Progenitor cell of endocrine pancreas (in vitro differentiated cells): ENCODE measurements around the gene UBR3. TPM values are rescaled to one million over a fixed set of nuclear protein-coding genes. Genes with fewer than 3 reads are reported as not detected.

Experiments
- DNase-seq: peaks from one replicate; pipeline ENCODE4 v3.0.0; 2021; ENCODE audit warnings: low spot score; ENCODE audit not compliant: unreplicated experiment
- H3K27ac Mint-ChIP-seq: 2 replicates; pipeline ENCODE4 v1.8.0; 2021; ENCODE audit warnings: mild to moderate bottlenecking, moderate library complexity, mixed read lengths
- H3K27me3 Mint-ChIP-seq: 2 replicates; pipeline ENCODE4 v1.8.0; 2021; ENCODE audit warnings: mixed read lengths
- H3K36me3 Mint-ChIP-seq: 2 replicates; pipeline ENCODE4 v1.8.0; 2022; ENCODE audit warnings: mixed read lengths; ENCODE audit not compliant: insufficient read depth
- H3K4me1 Mint-ChIP-seq: 2 replicates; pipeline ENCODE4 v1.8.0; 2021; ENCODE audit warnings: low read depth, mixed read lengths
- H3K4me3 Mint-ChIP-seq: 2 replicates; pipeline ENCODE4 v1.8.0; 2021; ENCODE audit warnings: low read depth, mild to moderate bottlenecking, moderate library complexity, mixed read lengths
- H3K9me3 Mint-ChIP-seq: 2 replicates; pipeline ENCODE4 v1.8.0; 2021; ENCODE audit warnings: low read depth, mixed read lengths
- CTCF ChIP-seq: fragments of 200-600 bp; sonication (generic); IDR thresholded peaks from one replicate; pipeline ENCODE4 v1.5.0; 2021; ENCODE audit warnings: antibody characterized with exemption, mild to moderate bottlenecking; ENCODE audit not compliant: unreplicated experiment
- total RNA-seq: library from RNA; stranded (reverse); gene quantifications from 2 replicates; pipeline ENCODE4 v1.2.1, GENCODE V29; 2021

The UBR3 gene
- total RNA-seq, 1 donor from 2014 or later, result 36.9 TPM

GRCh38 chr2:169911119-169911518, 83.9 kb downstream of the UBR3 start:
- Mint-ChIP-seq H3K4me3 (no peak overlapping the region), H3K36me3 (peaks cover 6% of the 10 kb centered on the region), H3K27me3 (no peaks in the 10 kb centered on the region), H3K27ac (no peak overlapping the region), H3K4me1 (peaks cover 5% of the 10 kb centered on the region), H3K9me3 (peaks cover 3% of the 10 kb centered on the region)
- TF ChIP-seq CTCF, result no peak
- DNase-seq, result no peak

GRCh38 chr2:169916623-169917022, 89.4 kb downstream of the UBR3 start:
- peak overlapping the region; percentile 73 for H3K27ac Mint-ChIP-seq
- H3K9me3 Mint-ChIP-seq, result no peaks in the 10 kb centered on the region
- H3K4me3 Mint-ChIP-seq, result no peak overlapping the region
- TF ChIP-seq CTCF, result no peak
- peaks cover 8% of the 10 kb centered on the region for H3K36me3 Mint-ChIP-seq
- H3K27me3 Mint-ChIP-seq, result no peaks in the 10 kb centered on the region
- H3K4me1 Mint-ChIP-seq, result no peaks in the 10 kb centered on the region
- DNase-seq, result no peak

DNA sequence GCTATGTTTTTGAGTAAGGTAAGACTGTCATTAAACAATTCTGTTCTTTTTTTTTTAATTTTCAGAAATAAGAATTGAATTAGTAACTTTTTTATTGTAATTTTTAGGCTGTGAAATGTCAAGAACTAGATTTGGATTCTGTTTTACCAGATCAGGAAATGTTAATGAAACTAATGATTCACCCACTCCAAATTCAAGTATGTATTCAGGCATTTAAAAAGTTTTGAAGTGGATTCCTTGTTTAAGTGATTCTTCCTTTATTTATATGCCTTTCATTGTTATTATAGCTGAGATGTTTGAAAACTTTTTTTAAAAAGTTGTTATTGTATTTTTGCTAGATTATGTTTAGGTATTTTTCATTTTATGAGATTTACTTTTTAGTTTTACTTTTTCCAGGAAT, 96.7 kb downstream of the UBR3 start:
- Mint-ChIP-seq H3K9me3 (no peaks in the 10 kb centered on the region), H3K36me3 (peaks cover 10% of the 10 kb centered on the region), H3K27me3 (no peaks in the 10 kb centered on the region), H3K27ac (no peak overlapping the region), H3K4me1 (no peaks in the 10 kb centered on the region), H3K4me3 (no peak overlapping the region)
- no peak for DNase-seq
- no peak for TF ChIP-seq CTCF

DNA sequence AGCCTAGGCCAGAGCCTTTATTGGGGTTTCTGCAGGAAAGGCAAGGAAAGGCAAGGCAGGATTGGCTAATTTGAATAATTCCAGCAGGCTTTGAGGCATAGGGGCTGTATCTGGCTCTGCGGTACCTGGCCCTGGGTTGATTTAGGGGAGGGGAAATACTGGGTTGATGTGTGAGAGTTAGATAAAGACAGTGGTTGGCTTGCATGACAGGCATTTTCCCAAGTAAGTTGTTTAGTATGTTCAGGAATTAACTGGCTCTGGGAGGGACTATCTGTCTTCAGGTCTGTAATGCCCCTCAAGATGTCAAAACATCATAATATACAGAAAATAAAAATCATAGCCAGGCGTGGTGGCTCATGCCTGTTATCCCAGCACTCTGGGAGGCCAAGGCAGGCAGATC, 98.7 kb downstream of the UBR3 start:
- H3K27me3 Mint-ChIP-seq, result no peaks in the 10 kb centered on the region
- no peak for TF ChIP-seq CTCF
- no peak overlapping the region for H3K4me3 Mint-ChIP-seq
- no peak for DNase-seq
- no peaks in the 10 kb centered on the region for H3K4me1 Mint-ChIP-seq
- H3K9me3 Mint-ChIP-seq, result no peaks in the 10 kb centered on the region
- H3K36me3 Mint-ChIP-seq, result peaks cover 10% of the 10 kb centered on the region
- H3K27ac Mint-ChIP-seq, result peak overlapping the region; percentile 20

DNA sequence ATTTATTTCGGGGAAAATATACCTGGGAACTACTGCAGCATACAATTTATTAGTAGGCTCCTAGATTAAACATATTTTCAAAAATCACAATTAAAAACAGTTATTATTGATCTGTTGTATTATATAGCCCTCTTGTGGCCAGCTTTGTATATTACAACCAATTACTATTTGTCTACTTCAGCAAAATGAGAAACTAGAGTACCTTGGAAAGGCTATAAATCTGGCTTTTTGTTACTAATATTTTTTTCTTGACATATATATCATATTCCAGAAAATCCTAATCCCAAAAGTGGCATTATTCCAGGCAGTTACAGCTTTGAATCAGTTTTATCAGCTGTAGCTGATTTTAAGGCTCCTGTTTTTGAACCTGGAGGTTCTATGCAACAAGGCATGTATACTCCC, 101.2 kb downstream of the UBR3 start:
- Mint-ChIP-seq H3K9me3 (no peaks in the 10 kb centered on the region), H3K27me3 (no peaks in the 10 kb centered on the region), H3K4me1 (no peaks in the 10 kb centered on the region), H3K27ac (no peak overlapping the region), H3K4me3 (no peak overlapping the region), H3K36me3 (peaks cover 10% of the 10 kb centered on the region)
- peak; percentile 84 for TF ChIP-seq CTCF
- DNase-seq, result no peak
